HepG2 (cell line): Measurements from ENCODE around the gene MCRS1. TPM values are rescaled to one million over a fixed set of nuclear protein-coding genes. Genes with fewer than 3 reads are reported as not detected.

Experiments
- ATAC-seq: fragments of 200-7000 bp; cut with Tn5 transposase; 3 replicates; pipeline ENCODE4 v1.9.1; 2020; ENCODE audit warnings: mild to moderate bottlenecking, moderate library complexity
- BruUV-seq: library from RNA; stranded (reverse); fragments of 400-500 nt; replicated peaks from 2 replicates; lab custom pipeline; 2021; lab: Mats Ljungman, UMichigan
- CTCF ChIA-PET: fragments of 300-600 bp; formaldehyde crosslinking; extraction: SDS; loops from one replicate; lab custom pipeline; 2021; ENCODE audit warnings: low total read pairs, inconsistent platforms, low intra/inter-chr PET ratio; lab: Yijun Ruan, JAX
- POLR2A ChIA-PET: fragments of 350-600 bp; sonication (Branson Sonifier 250); formaldehyde crosslinking; loops from one replicate; lab custom pipeline; 2020; ENCODE audit warnings: antibody characterized with exemption, inconsistent platforms; lab: Yijun Ruan, JAX
- DNase-seq: peaks from one replicate; pipeline ENCODE4 v3.0.0-alpha.2; 2015; ENCODE audit warnings: low spot score
- FAIRE-seq: peaks from 3 replicates; lab custom pipeline; 2011; peaks lifted over from hg19 to GRCh38; lab: Jason Lieb, UNC
- H2AFZ ChIP-seq: one replicate; pipeline ENCODE4 v1.6.1; 2011; ENCODE audit warnings: low read length, inconsistent platforms
- H3K27ac ChIP-seq: fragments of 300-600 bp; 3 replicates; pipeline ENCODE4 v1.8.0; 2011; ENCODE audit warnings: mixed run types, mild to moderate bottlenecking, mixed read lengths, low read length, inconsistent platforms; ENCODE audit not compliant: insufficient read depth; ENCODE audit errors: extremely low read length
- H3K27me3 ChIP-seq, 2 experiments: fragments of 200-600 bp in 1 of 2; 2 replicates in 1 of 2; 3 replicates in 1 of 2; pipeline versions ENCODE4 v1.6.0 to v1.8.0; 2011; ENCODE audit warnings: low read length in 2 of 2, mild to moderate bottlenecking in 2 of 2, moderate library complexity in 2 of 2, inconsistent platforms in 1 of 2; ENCODE audit not compliant: insufficient read depth in 2 of 2, control insufficient read depth in 1 of 2
- H3K36me3 ChIP-seq, 2 experiments: fragments of 200-600 bp in 1 of 2; replicated peaks in 1 of 2; 2 replicates in 1 of 2; 3 replicates in 1 of 2; pipeline versions ENCODE4 v1.5.1 to v1.8.0; 2011; ENCODE audit warnings: low read length in 2 of 2, inconsistent platforms in 1 of 2; ENCODE audit not compliant: insufficient read depth in 2 of 2, control insufficient read depth in 1 of 2
- H3K4me1 ChIP-seq: 2 replicates; pipeline ENCODE4 v1.5.1; 2012; ENCODE audit warnings: low read length, inconsistent platforms; ENCODE audit not compliant: insufficient read depth
- H3K4me2 ChIP-seq: 2 replicates; pipeline ENCODE4 v1.6.0; 2011; ENCODE audit warnings: low read depth, low read length, inconsistent platforms
- H3K4me3 ChIP-seq, 3 experiments: fragments of 200-600 bp in 1 of 3; sonication (generic), shearing (Covaris generic) in 1 of 3; replicated peaks in 1 of 3; 2 replicates each; pipeline ENCODE4 v1.5.1; 2011 to 2016; ENCODE audit warnings: low read length in 3 of 3, inconsistent platforms in 2 of 3, low read depth in 2 of 3, mild to moderate bottlenecking in 2 of 3, control low read depth in 1 of 3, mixed read lengths in 1 of 3; ENCODE audit not compliant: insufficient read depth in 1 of 3
- H3K79me2 ChIP-seq: one replicate; pipeline ENCODE4 v1.6.1; 2011; ENCODE audit warnings: low read length, inconsistent platforms; ENCODE audit not compliant: insufficient read depth
- H3K9ac ChIP-seq: 2 replicates; pipeline ENCODE4 v1.6.0; 2011; ENCODE audit warnings: mild to moderate bottlenecking, low read depth, low read length, inconsistent platforms; ENCODE audit not compliant: insufficient read depth
- H3K9me3 ChIP-seq: 2 replicates; pipeline ENCODE4 v1.5.1; 2012; ENCODE audit warnings: mild to moderate bottlenecking, low read length
- H4K20me1 ChIP-seq: 2 replicates; pipeline ENCODE4 v1.6.0; 2011; ENCODE audit warnings: inconsistent platforms, mild to moderate bottlenecking, low read length, moderate library complexity; ENCODE audit not compliant: insufficient read depth
- AGO1 ChIP-seq: fragments of 200-400 bp; formaldehyde crosslinking; IDR thresholded peaks from 2 replicates; pipeline ENCODE4 v1.6.1; 2017; ENCODE audit warnings: mild to moderate bottlenecking, low read depth, low read length, moderate library complexity; ENCODE audit not compliant: poor library complexity, severe bottlenecking
- ARHGAP35 ChIP-seq: sonication (generic); formaldehyde crosslinking; IDR thresholded peaks from 2 replicates; pipeline ENCODE4 v1.9.0; 2022; ENCODE audit warnings: mild to moderate bottlenecking, inconsistent platforms, moderate library complexity, missing genetic modification reagents, borderline replicate concordance
- BHLHE40 ChIP-seq: IDR thresholded peaks from 2 replicates; pipeline ENCODE4 v1.6.1; 2011; ENCODE audit warnings: low read length, improper control_type of control experiment
- EZH2 ChIP-seq: conservative IDR thresholded peaks from 2 replicates; pipeline ENCODE4 v1.6.1; 2012; ENCODE audit warnings: mild to moderate bottlenecking, low read depth, low read length, moderate library complexity
- HNF4G ChIP-seq, 2 experiments: sonication (generic) in 1 of 2; formaldehyde crosslinking in 1 of 2; IDR thresholded peaks; 2 replicates each; pipeline versions ENCODE4 v1.4.0 to v1.6.1; 2011 to 2020; ENCODE audit warnings: borderline replicate concordance in 2 of 2, low read depth in 2 of 2, mild to moderate bottlenecking in 2 of 2, low read length in 1 of 2, missing genetic modification reagents in 1 of 2, moderate library complexity in 1 of 2
- HNRNPLL ChIP-seq: fragments of 200-400 bp; formaldehyde crosslinking; IDR thresholded peaks from 2 replicates; pipeline ENCODE4 v1.6.1; 2017; ENCODE audit warnings: mild to moderate bottlenecking, low read depth, low read length; ENCODE audit not compliant: poor library complexity, severe bottlenecking
- IRF9 ChIP-seq: sonication (generic); formaldehyde crosslinking; IDR thresholded peaks from 2 replicates; pipeline ENCODE4 v1.8.0; 2022; ENCODE audit warnings: missing genetic modification reagents, mild to moderate bottlenecking, borderline replicate concordance
- RAD21 ChIP-seq: fragments of 450-650 bp; formaldehyde crosslinking; IDR thresholded peaks from 2 replicates; pipeline ENCODE4 v1.5.0; 2020; ENCODE audit warnings: mild to moderate bottlenecking
- SRF ChIP-seq: IDR thresholded peaks from 2 replicates; pipeline ENCODE4 v1.6.1; 2011; ENCODE audit warnings: mild to moderate bottlenecking, low read depth, low read length, moderate library complexity
- SUZ12 ChIP-seq: fragments of 150-350 bp; IDR thresholded peaks from 2 replicates; pipeline ENCODE4 v1.6.1; 2014; ENCODE audit warnings: low read depth, low read length
- TBL1XR1 ChIP-seq: fragments of 150-350 bp; IDR thresholded peaks from 2 replicates; pipeline ENCODE4 v1.6.1; 2014; ENCODE audit warnings: borderline replicate concordance, low read length; ENCODE audit not compliant: partially characterized antibody
- ZNF337 ChIP-seq: sonication (generic); formaldehyde crosslinking; IDR thresholded peaks from 2 replicates; pipeline ENCODE4 v1.5.1; 2020; ENCODE audit warnings: missing genetic modification reagents, low read depth, mild to moderate bottlenecking, borderline replicate concordance
- ZNF580 ChIP-seq: IDR thresholded peaks from 2 replicates; pipeline ENCODE4 v1.6.1; 2016; ENCODE audit warnings: low read depth, borderline replicate concordance
- ZNF737 ChIP-seq: sonication (generic); formaldehyde crosslinking; IDR thresholded peaks from 2 replicates; pipeline ENCODE4 v1.5.0; 2020; ENCODE audit warnings: missing genetic modification reagents, mild to moderate bottlenecking, borderline replicate concordance
- ZNF761 ChIP-seq: sonication (generic); formaldehyde crosslinking; conservative IDR thresholded peaks from 2 replicates; pipeline ENCODE4 v1.4.0; 2020; ENCODE audit warnings: mild to moderate bottlenecking, missing genetic modification reagents
- WGBS: methylation state at CpG from one replicate; pipeline ENCODE4 v1.1.6; 2017; ENCODE audit warnings: low lambda C conversion rate; 5-methylcytosine and 5-hydroxymethylcytosine counted together
- in situ Hi-C: cut with HindIII; loops from 2 replicates; pipeline ENCODE4 v1.10.0; 2017; ENCODE audit warnings: low pct_unique_long_range_greater_than_20kb; ENCODE audit not compliant: extremely low pct_ligation_motif_present
- intact Hi-C: fragments of 100-400 bp; cut with micrococcal nuclease; formaldehyde crosslinking; loops from one replicate; pipeline ENCODE4 v1.10.0; 2022; ENCODE audit not compliant: unreplicated experiment
- polyA plus RNA-seq, 8 experiments: library from polyadenylated mRNA; depleted of rRNA in 3 of 8; stranded (reverse) in 7 of 8; unstranded in 1 of 8; fragments of >200 nt; fragmentation: Illumina TruSeq in 4 of 8; extraction: Trizol in 4 of 8; gene quantifications; 2 replicates each; pipeline versions ENCODE4 v1.2.1 to v1.2.3, GENCODE V29; 2011 to 2016; ENCODE audit warnings: low read depth in 4 of 8, missing spikeins in 1 of 8, mixed read lengths in 1 of 8; ENCODE audit not compliant: insufficient read depth in 1 of 8
- total RNA-seq, 5 experiments: library from RNA; depleted of rRNA; stranded (reverse); fragments of >200 nt; fragmentation: Illumina TruSeq; extraction: Trizol; gene quantifications; 2 replicates each; pipeline ENCODE4 v1.2.3, GENCODE V29; 2016; ENCODE audit warnings: low read depth in 1 of 5

The MCRS1 gene
- total and polyA plus RNA-seq, 2 of the 13 experiments (the other 11 are each of a cell fraction or from before 2014, with no cell fraction given) = 51.0 to 66.3 TPM

DNA sequence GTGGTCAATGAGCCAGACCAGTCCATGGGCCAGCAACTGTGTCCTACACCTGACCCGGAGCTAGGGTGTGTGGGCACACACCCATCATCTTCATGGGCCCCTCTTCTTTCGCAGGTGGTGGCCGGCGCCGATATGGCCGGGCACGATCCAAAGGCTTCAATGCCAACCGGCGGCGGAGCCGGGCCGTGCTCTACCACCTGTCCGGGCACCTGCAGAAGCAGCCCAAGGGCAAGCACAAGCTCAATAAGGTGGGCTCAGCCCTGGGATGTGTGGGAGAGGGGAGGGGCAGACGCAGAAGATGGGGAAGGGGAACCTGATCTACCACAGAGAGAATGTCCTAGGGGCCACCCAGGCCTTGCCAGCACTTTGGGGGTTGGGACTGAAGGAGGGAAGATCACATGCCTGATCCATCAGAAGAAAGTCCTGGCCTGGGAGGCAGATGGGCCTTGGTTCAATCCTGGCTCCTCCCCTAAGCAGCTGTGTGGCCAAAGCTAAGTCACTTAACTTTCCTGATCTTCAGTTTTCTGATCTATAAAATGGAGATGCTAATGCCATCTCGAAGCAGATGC lies 25.3 kb downstream of the MCRS1 start:
- Histone ChIP-seq H4K20me1 (no peaks in the 10 kb centered on the region), H3K4me2 (peak overlapping the region; percentile 83), H3K36me3 (no peaks in the 10 kb centered on the region), H3K27ac (no peak overlapping the region), H3K9me3 (no peaks in the 10 kb centered on the region), H3K9ac (no peak overlapping the region), H3K27me3 (peaks cover 9 to 35% of the 10 kb centered on the region in 2 experiments), H2AFZ (no peak overlapping the region), H3K79me2 (no peaks in the 10 kb centered on the region), H3K4me3 (peak overlapping the region in 1 of 3 experiments; percentile 70; a peak in 2 of 6 replicates)
- ATAC-seq (no peak), DNase-seq (no peak), FAIRE-seq (no peak)
- no TSS peak for BruUV-seq
- CTCF ChIA-PET = no interaction called here
- WGBS = 78% methylated on average over 3 of the region's 15 CpGs
- in situ Hi-C loops = no loop called here
- intact Hi-C loops = no loop called here
- TF ChIP-seq ZNF737 (CRISPR knock-in tag) (no peak), IRF9 (0 out of 2 replicates have a peak, but pooled peaks have one; percentile 7)
- TF ChIP-seq, all 625 proteins: peak for 1
- peaks cover 89% of the 10 kb centered on the region for H3K4me1 ChIP-seq
- POLR2A ChIA-PET = no interaction called here

- 46% methylated on average over 5 of the region's 7 CpGs for WGBS
- POLR2A ChIA-PET = no interaction called here
- Histone ChIP-seq H3K9me3 (no peaks in the 10 kb centered on the region), H4K20me1 (no peaks in the 10 kb centered on the region), H3K4me1 (peaks cover 89% of the 10 kb centered on the region), H2AFZ (no peak overlapping the region), H3K79me2 (no peaks in the 10 kb centered on the region), H3K4me3 (no peak overlapping the region), H3K27me3 (peaks cover 11 to 41% of the 10 kb centered on the region in 2 experiments), H3K27ac (no peak overlapping the region), H3K9ac (no peak overlapping the region), H3K36me3 (no peaks in the 10 kb centered on the region), H3K4me2 (0 out of 2 replicates have a peak overlapping the region, but pooled peaks have one; percentile 27)
- ATAC-seq = no peak
- CTCF ChIA-PET = no interaction called here
- BruUV-seq = no TSS peak
- in situ Hi-C loops (no loop called here), intact Hi-C loops (no loop called here)
- no peak for DNase-seq
- FAIRE-seq = no peak
- TF ChIP-seq TBL1XR1 (no peak), SUZ12 (no peak), AGO1 (no peak), SRF (no peak), EZH2 (no peak), ZNF761 (CRISPR knock-in tag) (no peak), ARHGAP35 (no peak), RAD21 (CRISPR knock-in tag) (no peak), ZNF337 (CRISPR knock-in tag) (no peak), BHLHE40 (no peak), HNRNPLL (no peak), HNF4G (IDR thresholded peaks at IDR 0.05; ENCODE audit: borderline replicate concordance, low read depth, low read length) (no peak), HNF4G (CRISPR knock-in tag; IDR thresholded peaks at IDR 0.05; ENCODE audit: borderline replicate concordance, low read depth) (no peak), ZNF580 (CRISPR knock-in tag) (no peak)
Measured at GRCh38 chr12:49541911-49542505, 25.9 kb downstream of the MCRS1 start.
